ENCODE data around the gene ACOT12. TPM values are rescaled to one million over a fixed set of nuclear protein-coding genes. Genes with fewer than 3 reads are reported as not detected.

Gene ACOT12
- polyA plus RNA-seq, 3 donors: not detected

DNA sequence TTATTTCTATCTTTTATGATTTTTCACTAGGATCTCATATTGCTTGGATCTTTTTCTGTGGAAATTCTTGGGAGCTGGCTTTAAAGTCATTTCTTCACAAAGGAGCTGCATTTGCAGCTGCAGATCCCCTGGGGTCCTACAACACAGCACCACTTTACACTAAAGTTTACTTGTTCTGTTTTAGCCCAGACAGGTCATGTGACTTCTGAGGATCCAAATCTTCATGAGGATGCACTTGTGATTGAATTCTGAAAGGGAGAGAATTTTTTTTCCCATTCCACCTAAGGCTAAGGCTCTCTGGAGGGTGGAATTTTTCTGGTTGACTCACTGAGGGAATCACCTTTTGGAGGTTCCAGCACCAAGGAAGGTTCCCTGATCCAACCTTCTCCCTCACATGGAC lies 43.4 kb downstream of the ACOT12 start:
- no peaks in the 10 kb centered on the region for H4K20me1 ChIP-seq (ENCODE audit: insufficient read depth, low read length)
- H2AFZ ChIP-seq (ENCODE audit: insufficient read depth, low read depth, low read length, poor library complexity, severe bottlenecking): no peak overlapping the region
- Mint-ChIP-seq H3K4me3 (no peak overlapping the region), H3K9me3 (peaks cover 0 to 2% (median 0%) of the 10 kb centered on the region in 7 donors), H3K27ac (no peak overlapping the region), H3K4me1 (no peaks in the 10 kb centered on the region), H3K36me3 (no peaks in the 10 kb centered on the region), H3K27me3 (ENCODE audit: low read depth in 3 of 3) (peaks cover 0 to 2% (median 0%) of the 10 kb centered on the region in 3 donors)
- H3K36me3 ChIP-seq (replicated peaks in 1 of 2; ENCODE audit: control insufficient read depth in 1 of 2, insufficient read depth in 2 of 2, low read length in 2 of 2): no peaks in the 10 kb centered on the region
- no peak overlapping the region for H3K4me3 ChIP-seq (replicated peaks in 1 of 3; ENCODE audit: low read depth in 2 of 3, low read length in 3 of 3)
- H3K9me3 ChIP-seq (replicated peaks in 1 of 2; ENCODE audit: control insufficient read depth in 1 of 2, insufficient read depth in 1 of 2, low read length in 2 of 2): no peaks in the 10 kb centered on the region
- TF ChIP-seq, protein P1, sequence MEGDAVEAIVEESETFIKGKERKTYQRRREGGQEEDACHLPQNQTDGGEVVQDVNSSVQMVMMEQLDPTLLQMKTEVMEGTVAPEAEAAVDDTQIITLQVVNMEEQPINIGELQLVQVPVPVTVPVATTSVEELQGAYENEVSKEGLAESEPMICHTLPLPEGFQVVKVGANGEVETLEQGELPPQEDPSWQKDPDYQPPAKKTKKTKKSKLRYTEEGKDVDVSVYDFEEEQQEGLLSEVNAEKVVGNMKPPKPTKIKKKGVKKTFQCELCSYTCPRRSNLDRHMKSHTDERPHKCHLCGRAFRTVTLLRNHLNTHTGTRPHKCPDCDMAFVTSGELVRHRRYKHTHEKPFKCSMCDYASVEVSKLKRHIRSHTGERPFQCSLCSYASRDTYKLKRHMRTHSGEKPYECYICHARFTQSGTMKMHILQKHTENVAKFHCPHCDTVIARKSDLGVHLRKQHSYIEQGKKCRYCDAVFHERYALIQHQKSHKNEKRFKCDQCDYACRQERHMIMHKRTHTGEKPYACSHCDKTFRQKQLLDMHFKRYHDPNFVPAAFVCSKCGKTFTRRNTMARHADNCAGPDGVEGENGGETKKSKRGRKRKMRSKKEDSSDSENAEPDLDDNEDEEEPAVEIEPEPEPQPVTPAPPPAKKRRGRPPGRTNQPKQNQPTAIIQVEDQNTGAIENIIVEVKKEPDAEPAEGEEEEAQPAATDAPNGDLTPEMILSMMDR (IDR thresholded peaks at IDR 0.05): no peak
- DNase-seq: no peak
- no peak overlapping the region for H3K27ac ChIP-seq (ENCODE audit: low read depth in 1 of 2, low read length in 2 of 2)
- intact Hi-C loops (cut with micrococcal nuclease): no loop called here
- H3K27me3 ChIP-seq (ENCODE audit: control insufficient read depth in 2 of 2, insufficient read depth in 2 of 2, low read length in 2 of 2): no peaks in the 10 kb centered on the region
- H3K4me1 ChIP-seq (ENCODE audit: control insufficient read depth in 1 of 2, insufficient read depth in 2 of 2, low read length in 2 of 2): no peaks in the 10 kb centered on the region
- no peaks in the 10 kb centered on the region for H3K79me2 ChIP-seq (ENCODE audit: insufficient read depth, low read length)
- no peak overlapping the region for H3K9ac ChIP-seq (ENCODE audit: insufficient read depth, low read length, poor library complexity, severe bottlenecking)
- H3K4me2 ChIP-seq (replicated peaks; ENCODE audit: extremely low read depth, low read length, poor library complexity, severe bottlenecking): no peak overlapping the region

DNA sequence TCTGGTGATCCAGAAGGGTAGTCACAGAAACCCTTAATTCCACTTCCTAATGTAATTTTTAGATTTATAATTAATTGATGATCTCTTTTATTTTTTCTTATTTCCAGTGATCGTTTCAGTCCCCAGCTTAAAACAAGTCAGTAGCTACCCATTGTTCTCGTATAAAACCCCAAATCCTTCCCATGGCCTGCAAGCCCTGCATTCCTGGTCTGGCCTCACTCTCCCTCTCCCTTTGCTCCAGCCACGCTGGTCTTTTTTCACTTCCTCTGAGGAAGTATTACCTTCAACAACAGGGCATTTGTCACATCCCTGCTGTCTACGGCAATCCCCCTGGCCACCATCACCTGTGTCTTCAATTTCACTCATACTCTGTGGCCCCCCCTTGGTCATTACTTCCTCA lies 44.8 kb downstream of the ACOT12 start:
- H3K27ac ChIP-seq (ENCODE audit: low read depth in 1 of 2, low read length in 2 of 2): no peak overlapping the region
- 65% methylated on average over 4 of the region's 4 CpGs for WGBS (ENCODE audit: insufficient coverage)
- TF ChIP-seq, protein P1 (IDR thresholded peaks at IDR 0.05): no peak
- no peaks in the 10 kb centered on the region for H3K9me3 ChIP-seq (replicated peaks in 1 of 2; ENCODE audit: control insufficient read depth in 1 of 2, insufficient read depth in 1 of 2, low read length in 2 of 2)
- DNase-seq: no peak
- peak overlapping the region in 1 of 7 donors; percentile 45 for H3K27ac Mint-ChIP-seq
- intact Hi-C loops (cut with micrococcal nuclease): no loop called here
- H3K36me3 ChIP-seq (replicated peaks in 1 of 2; ENCODE audit: control insufficient read depth in 1 of 2, insufficient read depth in 2 of 2, low read length in 2 of 2): no peaks in the 10 kb centered on the region
- no peak overlapping the region for H3K4me3 ChIP-seq (replicated peaks in 1 of 3; ENCODE audit: low read depth in 2 of 3, low read length in 3 of 3)
- H3K9ac ChIP-seq (ENCODE audit: insufficient read depth, low read length, poor library complexity, severe bottlenecking): no peak overlapping the region
- no peaks in the 10 kb centered on the region for H3K4me1 Mint-ChIP-seq
- no peak overlapping the region for H2AFZ ChIP-seq (ENCODE audit: insufficient read depth, low read depth, low read length, poor library complexity, severe bottlenecking)
- no peaks in the 10 kb centered on the region for H3K79me2 ChIP-seq (ENCODE audit: insufficient read depth, low read length)
- H3K27me3 Mint-ChIP-seq (ENCODE audit: low read depth in 3 of 3): peaks cover 0 to 2% (median 2%) of the 10 kb centered on the region in 3 donors
- H3K4me2 ChIP-seq (replicated peaks; ENCODE audit: extremely low read depth, low read length, poor library complexity, severe bottlenecking): no peak overlapping the region
- peaks cover 0 to 2% (median 0%) of the 10 kb centered on the region in 7 donors for H3K9me3 Mint-ChIP-seq
- no peak overlapping the region for H3K4me3 Mint-ChIP-seq
- no peaks in the 10 kb centered on the region for H3K4me1 ChIP-seq (ENCODE audit: control insufficient read depth in 1 of 2, insufficient read depth in 2 of 2, low read length in 2 of 2)
- no peaks in the 10 kb centered on the region for H4K20me1 ChIP-seq (ENCODE audit: insufficient read depth, low read length)
- no peaks in the 10 kb centered on the region for H3K36me3 Mint-ChIP-seq
- no peaks in the 10 kb centered on the region for H3K27me3 ChIP-seq (ENCODE audit: control insufficient read depth in 2 of 2, insufficient read depth in 2 of 2, low read length in 2 of 2)
